K562 (cell line): ENCODE measurements around the gene PUM1. TPM values are rescaled to one million over a fixed set of nuclear protein-coding genes. Genes with fewer than 3 reads are reported as not detected.
A peak's percentile ranks its signal among the peaks of the same experiment; 100 is the strongest.

Experiments used
- ATAC-seq: fragments of 200-7000 bp; cut with Tn5 transposase; 3 replicates; pipeline ENCODE4 v1.9.1; 2020; ENCODE audit warnings: moderate library complexity
- BruUV-seq: library from RNA; stranded (reverse); fragments of 400-500 nt; replicated peaks from 2 replicates; lab custom pipeline; 2021; lab: Mats Ljungman, UMichigan
- CTCF ChIA-PET: fragments of 300-600 bp; formaldehyde crosslinking; extraction: SDS; loops from one replicate; lab custom pipeline; 2021; ENCODE audit warnings: low intra/inter-chr PET ratio; lab: Yijun Ruan, JAX
- POLR2A ChIA-PET: fragments of 300-600, 350-650 bp; sonication (Branson Sonifier 250); formaldehyde crosslinking; extraction: SDS; loops from one replicate; lab custom pipeline; 2021; ENCODE audit warnings: antibody characterized with exemption, inconsistent platforms; lab: Yijun Ruan, JAX
- DNase-seq, 4 experiments: peaks; one replicate each; pipeline versions ENCODE4 v3.0.0 to v3.0.0-alpha.2; 2011 to 2018; ENCODE audit warnings: low spot score in 3 of 4, mixed read lengths in 3 of 4; ENCODE audit errors: extremely low read depth in 1 of 4
- FAIRE-seq: peaks from 2 replicates; lab custom pipeline; 2011; peaks lifted over from hg19 to GRCh38; lab: Jason Lieb, UNC
- H2AFZ ChIP-seq: 2 replicates; pipeline ENCODE4 v1.6.0; 2011; ENCODE audit warnings: low read depth, low read length, control low read depth, inconsistent platforms
- H3K27ac ChIP-seq: fragments of 200-600 bp; 3 replicates; pipeline ENCODE4 v1.8.0; 2011; ENCODE audit warnings: low read depth, mild to moderate bottlenecking, control low read depth, inconsistent platforms, low read length, moderate library complexity, mixed read lengths; ENCODE audit errors: extremely low read depth
- H3K27me3 ChIP-seq, 2 experiments: fragments of 300-600 bp in 1 of 2; 2 replicates in 1 of 2; 3 replicates in 1 of 2; pipeline versions ENCODE4 v1.6.0 to v1.8.0; 2011; ENCODE audit warnings: inconsistent platforms in 2 of 2, low read length in 2 of 2, mild to moderate bottlenecking in 1 of 2, mixed read lengths in 1 of 2, moderate library complexity in 1 of 2; ENCODE audit not compliant: control insufficient read depth in 2 of 2, insufficient read depth in 2 of 2
- H3K36me3 ChIP-seq: fragments of 300-600 bp; 3 replicates; pipeline ENCODE4 v1.8.0; 2011; ENCODE audit warnings: mild to moderate bottlenecking, low read length, inconsistent platforms; ENCODE audit not compliant: control insufficient read depth, insufficient read depth
- H3K4me1 ChIP-seq, 2 experiments: fragments of 200-600 bp in 1 of 2; replicated peaks in 1 of 2; 2 replicates in 1 of 2; 3 replicates in 1 of 2; pipeline versions ENCODE4 v1.5.1 to v1.8.0; 2011; ENCODE audit warnings: inconsistent platforms in 2 of 2, low read length in 2 of 2, mild to moderate bottlenecking in 1 of 2, mixed read lengths in 1 of 2, moderate library complexity in 1 of 2; ENCODE audit not compliant: control insufficient read depth in 2 of 2, insufficient read depth in 2 of 2
- H3K4me2 ChIP-seq: 2 replicates; pipeline ENCODE4 v1.6.1; 2011; ENCODE audit warnings: low read length, control low read depth, inconsistent platforms, mixed read lengths; ENCODE audit not compliant: insufficient read depth
- H3K4me3 ChIP-seq: fragments of 200-600 bp; sonication (generic), shearing (Covaris generic); 2 replicates; pipeline ENCODE4 v1.5.1; 2016; ENCODE audit warnings: control low read depth, inconsistent platforms
- H3K79me2 ChIP-seq: fragments of 200-600 bp; 3 replicates; pipeline ENCODE4 v1.8.0; 2011; ENCODE audit warnings: low read length, inconsistent platforms; ENCODE audit not compliant: control insufficient read depth, insufficient read depth
- H3K9ac ChIP-seq, 2 experiments: 2 replicates each; pipeline versions ENCODE4 v1.6.0 to v1.6.1; 2011; ENCODE audit warnings: low read depth in 2 of 2, low read length in 2 of 2, control low read depth in 1 of 2, inconsistent platforms in 1 of 2, mild to moderate bottlenecking in 1 of 2, mixed read lengths in 1 of 2; ENCODE audit not compliant: insufficient read depth in 1 of 2
- H3K9me1 ChIP-seq: one replicate; pipeline ENCODE4 v1.6.0; 2011; ENCODE audit warnings: inconsistent platforms, mild to moderate bottlenecking, low read length, moderate library complexity; ENCODE audit not compliant: control insufficient read depth, insufficient read depth
- H3K9me3 ChIP-seq: replicated peaks from 2 replicates; pipeline ENCODE4 v1.5.1; 2011; ENCODE audit warnings: low read depth, low read length, inconsistent platforms; ENCODE audit not compliant: control insufficient read depth, insufficient read depth
- H4K20me1 ChIP-seq: replicated peaks from 2 replicates; pipeline ENCODE4 v1.6.1; 2011; ENCODE audit warnings: low read length, inconsistent platforms, mixed read lengths; ENCODE audit not compliant: control insufficient read depth, insufficient read depth
- CHD4 ChIP-seq: fragments of 200-600 bp; sonication (generic); IDR thresholded peaks from 3 replicates; pipeline ENCODE4 v1.6.1; 2012; ENCODE audit warnings: low read depth, mild to moderate bottlenecking, mixed read lengths, low read length, inconsistent platforms; ENCODE audit not compliant: insufficient read depth, insufficient replicate concordance, poor library complexity, severe bottlenecking
- EGR1 ChIP-seq: fragments of 450-650 bp; conservative IDR thresholded peaks from 2 replicates; pipeline ENCODE4 v1.6.1; 2017; ENCODE audit warnings: mild to moderate bottlenecking
- FOXA3 ChIP-seq, 2 experiments: fragments of 450-650 bp in 1 of 2; sonication (generic) in 1 of 2; formaldehyde crosslinking; IDR thresholded peaks in 1 of 2; conservative IDR thresholded peaks in 1 of 2; 2 replicates each; pipeline versions ENCODE4 v1.4.0 to v1.8.0; 2020 to 2022; ENCODE audit warnings: mild to moderate bottlenecking in 2 of 2, missing genetic modification reagents in 1 of 2
- HDAC3 ChIP-seq: fragments of 450-650 bp; IDR thresholded peaks from 2 replicates; pipeline ENCODE4 v1.6.1; 2018; ENCODE audit warnings: borderline replicate concordance, mild to moderate bottlenecking, moderate library complexity; ENCODE audit not compliant: partially characterized antibody
- KAT2B ChIP-seq: IDR thresholded peaks from one replicate; pipeline ENCODE4 v1.6.1; 2012; ENCODE audit warnings: low read depth, mild to moderate bottlenecking, control low read depth, inconsistent platforms, low read length, moderate library complexity
- MAX ChIP-seq: sonication (generic); formaldehyde crosslinking; IDR thresholded peaks from 2 replicates; pipeline ENCODE4 v1.9.0; 2022; ENCODE audit warnings: mild to moderate bottlenecking, missing genetic modification reagents
- MCM2 ChIP-seq: fragments of 450-650 bp; IDR thresholded peaks from 2 replicates; pipeline ENCODE4 v1.6.1; 2017; ENCODE audit warnings: low read depth, mild to moderate bottlenecking
- MYNN ChIP-seq, 2 experiments: sonication (generic); formaldehyde crosslinking in 1 of 2; IDR thresholded peaks; 2 replicates each; pipeline versions ENCODE4 v1.5.0 to v1.6.1; 2016 to 2020; ENCODE audit warnings: antibody characterized with exemption in 1 of 2, missing genetic modification reagents in 1 of 2
- TEAD4 ChIP-seq, 2 experiments: sonication (generic) in 1 of 2; formaldehyde crosslinking in 1 of 2; IDR thresholded peaks; 2 replicates each; pipeline versions ENCODE4 v1.6.1 to v1.8.0; 2012 to 2022; ENCODE audit warnings: borderline replicate concordance in 1 of 2, inconsistent platforms in 1 of 2, low read length in 1 of 2, mild to moderate bottlenecking in 1 of 2, missing genetic modification reagents in 1 of 2
- ZNF740 ChIP-seq, 3 experiments: fragments of 200-800 bp in 1 of 3; sonication (Bioruptor generic) in 1 of 3; sonication (generic) in 1 of 3; formaldehyde crosslinking in 1 of 3; IDR thresholded peaks; 2 replicates each; pipeline versions ENCODE4 v1.6.1 to v1.8.0; 2016 to 2022; ENCODE audit warnings: mild to moderate bottlenecking in 2 of 3, missing compliant biosample characterization in 2 of 3, missing genetic modification characterization in 2 of 3, missing genetic modification reagents in 1 of 3
- WGBS: fragments of 100-300 bp; shearing (Covaris generic); methylation state at CpG from one replicate; pipeline ENCODE4 v1.1.6; 2016; ENCODE audit warnings: low coverage, mixed read lengths; ENCODE audit not compliant: insufficient coverage; ENCODE audit errors: missing lambda C conversion rate; 5-methylcytosine and 5-hydroxymethylcytosine counted together
- in situ Hi-C: fragments of 300-500 bp; cut with MboI; formaldehyde crosslinking; loops from 4 replicates; pipeline ENCODE4 v1.15.0; 2018; ENCODE audit warnings: inconsistent platforms, mixed read lengths
- intact Hi-C: fragments of 100-400 bp; cut with micrococcal nuclease; formaldehyde crosslinking; loops from 2 replicates; pipeline ENCODE4 v1.14.2; 2022
- polyA plus RNA-seq, 8 experiments: library from polyadenylated mRNA; depleted of rRNA in 4 of 8; stranded (reverse) in 5 of 8; unstranded in 3 of 8; fragments of >200 nt; fragmentation: Nextera tagmentation in 2 of 8; fragmentation: Illumina TruSeq in 1 of 8; extraction: Ambion mirVana in 2 of 8; extraction: Trizol in 1 of 8; gene quantifications; 2 replicates each; pipeline versions ENCODE4 v1.2.1 to v1.2.3, GENCODE V29; 2011 to 2014; ENCODE audit warnings: inconsistent platforms in 1 of 8, missing spikeins in 1 of 8
- total RNA-seq, 7 experiments: library from RNA; depleted of rRNA in 6 of 7; stranded (reverse); fragments of >200 nt in 6 of 7; fragmentation: Illumina TruSeq in 2 of 7; extraction: Trizol in 2 of 7; gene quantifications; 2 replicates each; pipeline versions ENCODE4 v1.2.1 to v1.2.3, GENCODE V29; 2011 to 2021; ENCODE audit warnings: low replicate concordance in 1 of 7

The PUM1 gene
- total and polyA plus RNA-seq, 9 of the 15 experiments (the other 6 are each of a cell fraction or from before 2014, with no cell fraction given), result 37.7 to 104 (median 55.7) TPM

GRCh38 chr1:30894508-30894973 lies 171.0 kb downstream of the PUM1 start:
- BruUV-seq, result no TSS peak
- no peak overlapping the region for H3K27ac ChIP-seq
- intact Hi-C loops, result no loop called here
- 0 out of 3 replicates have a peak, but pooled peaks cover 9% of the 10 kb centered on the region for H3K79me2 ChIP-seq
- H3K9me1 ChIP-seq, result peaks cover 4% of the 10 kb centered on the region
- ChIA-PET POLR2A (interaction anchor here (0.9 to 1.5 kb wide), 3 partner anchors 9 to 36 kb away, joined by 3 to 4 read pairs (median 4); no protein-coding TSS in a partner anchor), CTCF (no interaction called here)
- in situ Hi-C loops, result no loop called here
- no peaks in the 10 kb centered on the region; the same call in 1 of the 2 replicates for H3K9me3 ChIP-seq
- H4K20me1 ChIP-seq, result peaks cover 1% of the 10 kb centered on the region
- H3K9ac ChIP-seq, result no peak overlapping the region; a peak in 1 of 4 replicates
- peaks cover 3% of the 10 kb centered on the region; the same call in 1 of the 3 replicates for H3K36me3 ChIP-seq
- no peaks in the 10 kb centered on the region for H3K27me3 ChIP-seq
- 58% methylated on average over 6 of the region's 7 CpGs for WGBS
- no peak for DNase-seq
- H3K4me2 ChIP-seq, result no peak overlapping the region
- no peak overlapping the region for H2AFZ ChIP-seq
- ATAC-seq, result no peak
- TF ChIP-seq KAT2B (no peak), EGR1 (peak; percentile 99), MYNN (IDR thresholded peaks at IDR 0.05) (peak; percentile 89), MYNN (CRISPR knock-in tag; IDR thresholded peaks at IDR 0.05) (no peak), HDAC3 (no peak), FOXA3 (CRISPR knock-in tag; conservative IDR thresholded peaks at IDR 0.05 in 1 of 2, IDR thresholded peaks at IDR 0.05 in 1 of 2) (0 out of 4 replicates have a peak, but pooled peaks of 1 of the 2 experiments have one; percentile 15), MAX (0 out of 2 replicates have a peak, but pooled peaks have one; percentile 21), ZNF740 (CRISPR knock-in tag; IDR thresholded peaks at IDR 0.05) (no peak), ZNF740 (tag; IDR thresholded peaks at IDR 0.05) (peak in 1 of 2 experiments; percentile 35; a peak in 1 of 4 replicates), CHD4 (no peak), MCM2 (no peak), TEAD4 (IDR thresholded peaks at IDR 0.05; ENCODE audit: low read length) (peak; percentile 73), TEAD4 (CRISPR knock-in tag; IDR thresholded peaks at IDR 0.05; ENCODE audit: borderline replicate concordance) (no peak; the same call in 1 of the 2 replicates)
- peaks cover 45 to 62% of the 10 kb centered on the region in 2 experiments for H3K4me1 ChIP-seq
- FAIRE-seq, result no peak
- H3K4me3 ChIP-seq, result no peak overlapping the region
